GM12801 (cell line): ENCODE data around the gene RABEP1.

ENCODE experiments used
- CTCF ChIP-seq: IDR thresholded peaks from one replicate; pipeline ENCODE4 v1.5.1; 2011; ENCODE audit warnings: control low read depth; ENCODE audit not compliant: insufficient read length; ENCODE audit errors: extremely low read depth

Gene RABEP1

GRCh38 chr17:5399767-5400166 is 117.7 kb downstream of the RABEP1 start:
- no peak for TF ChIP-seq CTCF

DNA sequence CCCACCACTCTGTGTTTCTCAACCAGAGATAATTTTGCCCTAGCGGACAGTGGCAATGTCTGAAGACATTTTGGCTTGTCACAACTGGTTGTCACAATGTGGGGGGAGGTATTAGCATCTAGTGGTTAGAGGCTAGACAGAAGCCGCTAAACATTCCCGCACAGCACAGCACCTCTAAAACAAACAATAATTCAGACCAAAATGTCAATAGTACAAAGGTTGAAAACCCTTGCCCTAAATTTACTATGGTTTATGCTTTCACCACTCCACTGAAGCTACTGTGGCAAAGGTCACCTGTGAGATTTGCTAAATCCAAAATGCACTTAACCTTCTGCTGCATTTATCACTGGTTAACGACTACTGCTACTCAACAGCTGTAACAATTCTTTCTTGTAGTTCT is 123.3 kb downstream of the RABEP1 start:
- TF ChIP-seq CTCF: no peak

- TF ChIP-seq CTCF: no peak
Measured at GRCh38 chr17:5408186-5408585, 126.1 kb downstream of the RABEP1 start.

- no peak for TF ChIP-seq CTCF
Measured at GRCh38 chr17:5410594-5411272, 128.6 kb downstream of the RABEP1 start.

- TF ChIP-seq CTCF: no peak
Measured at GRCh38 chr17:5413682-5414081, 131.6 kb downstream of the RABEP1 start.

DNA sequence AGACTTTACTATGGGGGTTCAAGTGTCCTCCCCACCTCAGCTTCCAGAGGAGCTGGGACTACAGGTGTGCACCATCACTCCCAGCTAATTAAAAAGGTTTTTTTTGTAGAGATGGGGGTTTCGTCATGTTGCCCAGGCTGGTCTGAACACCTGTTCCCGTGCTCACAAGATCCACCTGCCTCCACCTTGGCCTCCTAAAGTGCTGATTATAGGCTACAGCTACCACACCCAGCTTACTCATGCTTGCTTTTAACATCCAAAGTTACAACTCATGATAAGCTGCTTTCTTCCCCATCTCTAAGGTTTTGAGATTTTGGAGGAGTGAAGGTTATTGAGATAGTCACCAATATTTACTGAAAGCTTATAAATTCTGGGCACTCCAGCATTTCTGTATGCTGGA is 134.8 kb downstream of the RABEP1 start:
- TF ChIP-seq CTCF: no peak

- TF ChIP-seq CTCF: no peak
Measured at GRCh38 chr17:5418858-5419355, 136.8 kb downstream of the RABEP1 start.
